Measurements from ENCODE around the gene ABCB11. TPM values are rescaled to one million over a fixed set of nuclear protein-coding genes. Genes with fewer than 3 reads are reported as not detected.

ABCB11 gene
- total RNA-seq, 1 experiment from 2014 or later = not detected

DNA sequence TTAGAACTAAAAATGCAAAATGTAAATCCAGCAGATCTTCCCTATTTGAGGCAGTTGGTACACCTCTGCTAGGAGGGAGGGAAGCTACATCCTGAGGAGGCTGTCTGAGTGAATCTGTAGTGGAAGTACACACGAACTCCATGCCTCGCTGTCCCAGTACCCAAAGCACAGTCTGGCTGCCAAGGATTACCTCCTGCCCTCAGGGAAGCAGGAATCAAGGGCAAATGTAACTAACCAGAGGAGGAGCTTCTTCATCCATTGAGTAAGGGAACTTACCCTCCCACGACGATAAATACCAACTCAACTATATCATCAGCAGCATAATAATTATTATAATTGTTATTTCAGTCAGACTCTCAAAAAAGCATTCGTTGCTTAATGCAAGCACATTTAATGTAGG, 40.3 kb upstream of the ABCB11 start:
- CTCF ChIA-PET = no interaction called here
- POLR2A ChIA-PET (ENCODE audit: unreplicated experiment) = no interaction called here

DNA sequence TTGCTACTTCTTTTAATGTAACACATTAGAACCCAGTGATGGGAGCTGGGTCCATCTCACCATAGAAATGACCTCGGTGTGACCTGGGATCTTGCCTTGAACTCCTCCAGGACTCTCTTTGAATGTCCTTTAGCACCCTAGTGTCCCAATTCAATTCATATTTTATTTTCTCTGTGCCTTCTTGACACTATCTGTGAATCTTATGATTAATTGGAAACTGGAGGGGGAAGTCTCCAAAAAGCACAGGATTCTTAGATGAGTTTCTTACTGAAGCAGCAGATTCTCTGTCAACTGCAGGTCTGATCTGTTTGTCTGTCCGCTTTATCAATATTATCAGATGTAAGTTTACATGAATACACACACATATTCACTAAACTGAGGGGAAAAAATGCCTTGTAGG, 38.7 kb upstream of the ABCB11 start:
- Histone ChIP-seq H3K4me3 (peak overlapping the region; percentile 24; the same call in 1 of the 2 replicates), H3K27ac (peak overlapping the region; percentile 50), H2AFZ (no peak overlapping the region), H3K9me3 (ENCODE audit: insufficient read depth, low read depth) (no peaks in the 10 kb centered on the region; the same call in 1 of the 2 replicates), H3K27me3 (ENCODE audit: insufficient read depth, low read depth) (no peaks in the 10 kb centered on the region), H3K79me2 (ENCODE audit: low read depth) (no peaks in the 10 kb centered on the region), H3F3A (ENCODE audit: insufficient read depth, low read depth) (peaks cover 5% of the 10 kb centered on the region; the same call in 1 of the 2 replicates), H3K9me2 (ENCODE audit: insufficient read depth) (no peaks in the 10 kb centered on the region), H3K36me3 (ENCODE audit: low read depth) (no peaks in the 10 kb centered on the region), H3K4me1 (replicated peaks; ENCODE audit: insufficient read depth) (peaks cover 18% of the 10 kb centered on the region), H3K4me2 (peak overlapping the region; percentile 66), H4K20me1 (ENCODE audit: insufficient read depth) (no peaks in the 10 kb centered on the region)
- TF ChIP-seq EZH2 (IDR thresholded peaks at IDR 0.05; ENCODE audit: low read depth) (no peak), CTCF (conservative IDR thresholded peaks at IDR 0.05) (no peak)
- BruUV-seq (replicated peaks) = no TSS peak
- DNase-seq = no peak
- intact Hi-C loops (cut with micrococcal nuclease; ENCODE audit: unreplicated experiment) = no loop called here
- POLR2A ChIA-PET (ENCODE audit: unreplicated experiment) = no interaction called here
- CTCF ChIA-PET = no interaction called here

More for the DNA sequence above, 40.3 kb upstream of the ABCB11 start:
- peaks cover 5% of the 10 kb centered on the region; the same call in 1 of the 2 replicates for H3F3A ChIP-seq (ENCODE audit: insufficient read depth, low read depth)
- TF ChIP-seq CTCF (conservative IDR thresholded peaks at IDR 0.05) = no peak
- no peak for TF ChIP-seq EZH2 (IDR thresholded peaks at IDR 0.05; ENCODE audit: low read depth)
- no peaks in the 10 kb centered on the region; the same call in 1 of the 2 replicates for H3K9me3 ChIP-seq (ENCODE audit: insufficient read depth, low read depth)
- H3K4me2 ChIP-seq = no peak overlapping the region
- no peaks in the 10 kb centered on the region for H3K27me3 ChIP-seq (ENCODE audit: insufficient read depth, low read depth)
- H2AFZ ChIP-seq = no peak overlapping the region
- no peaks in the 10 kb centered on the region for H3K79me2 ChIP-seq (ENCODE audit: low read depth)
- H3K4me3 ChIP-seq = no peak overlapping the region
- H4K20me1 ChIP-seq (ENCODE audit: insufficient read depth) = no peaks in the 10 kb centered on the region
- H3K27ac ChIP-seq = no peak overlapping the region
- H3K4me1 ChIP-seq (replicated peaks; ENCODE audit: insufficient read depth) = peaks cover 18% of the 10 kb centered on the region
- no TSS peak for BruUV-seq (replicated peaks)
- H3K36me3 ChIP-seq (ENCODE audit: low read depth) = no peaks in the 10 kb centered on the region
- DNase-seq = peak in 1 of 2 experiments; percentile 46
- intact Hi-C loops (cut with micrococcal nuclease; ENCODE audit: unreplicated experiment) = no loop called here
- no peaks in the 10 kb centered on the region for H3K9me2 ChIP-seq (ENCODE audit: insufficient read depth)

- Histone ChIP-seq H3K4me2 (peak within 1 kb of the TSS; percentile 66), H3K4me3 (peak within 1 kb of the TSS; percentile 24; the same call in 1 of the 2 replicates), H3K27ac (peak within 1 kb of the TSS; percentile 50), H3K4me1 (replicated peaks; ENCODE audit: insufficient read depth) (peaks cover 18% of the 10 kb centered on the region), H3K9me2 (ENCODE audit: insufficient read depth) (no peaks in the 10 kb centered on the region), H4K20me1 (ENCODE audit: insufficient read depth) (no peaks in the 10 kb centered on the region), H3K9me3 (ENCODE audit: insufficient read depth, low read depth) (no peaks in the 10 kb centered on the region; the same call in 1 of the 2 replicates), H3K36me3 (ENCODE audit: low read depth) (no peaks in the 10 kb centered on the region), H3K27me3 (ENCODE audit: insufficient read depth, low read depth) (no peaks in the 10 kb centered on the region), H3F3A (ENCODE audit: insufficient read depth, low read depth) (peaks cover 5% of the 10 kb centered on the region; the same call in 1 of the 2 replicates), H3K79me2 (ENCODE audit: low read depth) (no peaks in the 10 kb centered on the region), H2AFZ (no peak within 1 kb of the TSS)
- CTCF ChIA-PET = no interaction called here
- intact Hi-C loops (cut with micrococcal nuclease; ENCODE audit: unreplicated experiment) = no loop called here
- POLR2A ChIA-PET (ENCODE audit: unreplicated experiment) = no interaction called here
- no TSS peak for BruUV-seq (replicated peaks)
- TF ChIP-seq CTCF (conservative IDR thresholded peaks at IDR 0.05) (no peak), EZH2 (IDR thresholded peaks at IDR 0.05; ENCODE audit: low read depth) (no peak)
- peak in 1 of 2 experiments; percentile 90 for DNase-seq
These were observed 38.2 kb upstream of the ABCB11 start, which contains the start of gene DHRS9 for GRCh38 chr2:169069341-169069740. Gene DHRS9 (plus strand): TSS chr2:169069563. CDS start chr2:169081582, 12,019 bp downstream.
